Measurements from ENCODE around the gene SLC38A3.

SLC38A3 gene

DNA sequence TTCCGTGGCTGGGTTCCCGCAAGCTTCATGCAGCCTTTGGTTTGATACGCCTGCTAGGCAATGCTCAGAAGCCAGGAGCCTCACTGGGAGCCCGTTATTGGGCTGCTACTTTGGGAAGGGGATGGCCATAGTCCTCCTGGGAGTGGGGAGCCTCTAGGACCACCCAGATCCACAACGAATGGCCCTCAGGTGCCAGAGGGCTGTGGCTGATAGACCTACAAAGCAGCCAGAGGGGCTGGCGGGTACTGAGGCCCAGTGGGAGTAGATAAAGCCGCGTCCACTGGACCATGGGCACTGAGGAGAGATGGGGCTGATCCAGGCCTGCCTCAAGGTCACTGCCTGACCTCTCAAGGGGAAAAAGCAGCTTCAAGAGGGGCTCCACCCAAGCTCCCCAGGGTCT is 12.9 kb upstream of the SLC38A3 start:
- DNase-seq (ENCODE audit: low read depth) = no peak

DNA sequence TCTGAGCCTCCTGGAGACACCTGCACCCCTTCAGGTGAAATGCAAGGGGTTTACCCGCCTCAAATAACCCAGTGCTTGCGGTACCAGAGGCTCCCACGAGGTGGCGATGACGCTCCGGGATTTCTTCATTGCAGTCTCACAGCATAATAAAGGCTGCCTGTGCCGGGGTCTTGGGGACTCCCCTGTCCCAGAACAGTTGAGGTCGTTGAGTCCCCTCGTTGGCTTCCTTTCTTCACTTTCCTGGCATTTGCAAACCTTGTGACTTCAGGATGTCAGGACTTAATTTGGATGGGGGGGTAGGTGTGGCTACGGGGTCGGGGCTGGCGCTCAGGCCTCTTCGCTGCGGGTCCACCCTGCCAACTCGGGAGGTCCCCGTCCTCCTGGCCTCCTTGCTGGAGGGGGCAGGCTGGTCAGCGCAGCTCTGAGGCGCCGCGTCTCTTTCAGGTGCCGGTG is 12.4 kb upstream of the SLC38A3 start:
- DNase-seq (ENCODE audit: low read depth) = peak; percentile 63

- no peak for DNase-seq (ENCODE audit: low read depth)
These were observed 11.8 kb upstream of the SLC38A3 start for GRCh38 chr3:50193286-50193685.

DNA sequence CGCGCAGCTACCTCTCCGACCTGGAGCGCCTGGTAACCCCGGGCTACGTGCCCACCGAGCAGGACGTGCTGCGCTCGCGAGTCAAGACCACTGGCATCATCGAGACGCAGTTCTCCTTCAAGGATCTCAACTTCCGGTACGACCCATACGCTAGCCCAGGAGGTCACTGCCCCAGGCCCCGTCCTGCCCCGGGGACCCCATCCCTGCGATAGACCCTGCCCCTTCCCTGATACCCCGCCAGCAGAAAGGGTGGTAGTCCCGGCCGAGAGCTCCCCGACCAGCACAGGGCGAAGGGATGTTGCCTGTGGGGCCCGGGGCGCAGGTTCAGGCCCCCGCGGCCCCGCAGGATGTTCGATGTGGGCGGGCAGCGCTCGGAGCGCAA is 11.3 kb upstream of the SLC38A3 start:
- DNase-seq (ENCODE audit: low read depth) = no peak

DNA sequence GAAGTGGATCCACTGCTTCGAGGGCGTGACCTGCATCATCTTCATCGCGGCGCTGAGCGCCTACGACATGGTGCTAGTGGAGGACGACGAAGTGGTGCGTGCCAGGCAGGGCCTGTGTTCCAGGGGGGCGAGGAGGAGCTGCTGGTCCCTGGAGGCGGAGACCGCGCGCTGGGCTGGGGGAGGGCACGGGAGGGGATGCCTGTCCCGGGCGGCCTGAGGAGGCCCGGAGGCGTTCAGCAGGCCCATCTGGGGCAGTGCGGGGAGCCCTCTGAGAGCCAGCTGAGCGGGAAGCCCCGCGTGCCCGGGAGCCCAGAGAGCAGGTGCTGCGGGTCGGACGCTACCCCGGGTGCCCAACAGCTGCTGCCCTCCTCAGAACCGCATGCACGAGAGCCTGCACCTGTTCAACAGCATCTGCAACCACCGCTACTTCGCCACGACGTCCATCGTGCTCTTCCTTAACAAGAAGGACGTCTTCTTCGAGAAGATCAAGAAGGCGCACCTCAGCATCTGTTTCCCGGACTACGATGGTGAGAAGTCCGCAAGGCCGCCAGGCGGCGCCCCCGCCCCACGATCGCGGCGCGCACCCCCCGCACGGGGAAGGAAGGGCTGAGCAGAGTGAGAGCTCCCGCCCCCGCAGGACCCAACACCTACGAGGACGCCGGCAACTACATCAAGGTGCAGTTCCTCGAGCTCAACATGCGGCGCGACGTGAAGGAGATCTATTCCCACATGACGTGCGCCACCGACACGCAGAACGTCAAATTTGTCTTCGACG is 10.8 kb upstream of the SLC38A3 start:
- peak; percentile 92 for DNase-seq (ENCODE audit: low read depth)

DNA sequence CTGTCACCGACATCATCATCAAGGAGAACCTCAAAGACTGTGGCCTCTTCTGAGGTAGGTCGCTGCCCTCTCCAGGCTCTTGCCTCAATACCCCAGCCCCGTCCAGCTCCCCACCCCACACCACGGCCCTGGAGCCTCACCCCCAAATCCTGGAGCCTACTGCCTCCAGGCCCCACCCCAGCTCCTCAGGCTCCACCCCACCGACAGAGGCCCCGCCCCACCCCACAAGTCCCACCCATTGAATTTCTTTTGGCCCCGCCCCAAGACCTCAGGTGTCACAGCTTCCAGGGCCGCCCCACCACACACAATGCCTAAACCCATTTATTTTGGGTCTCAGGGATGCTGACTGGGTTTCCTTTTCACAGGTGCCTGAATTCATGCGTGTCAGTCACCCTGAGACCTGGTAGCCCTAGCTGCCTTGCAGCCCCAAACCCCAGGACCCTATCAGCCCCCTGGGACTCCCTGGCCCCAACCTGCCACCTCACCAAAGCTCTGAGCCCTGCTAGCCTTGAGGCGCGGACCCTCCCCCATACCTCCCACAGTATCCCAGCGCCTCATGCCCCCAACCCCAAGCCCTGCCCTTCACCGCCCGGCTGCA is 10.1 kb upstream of the SLC38A3 start:
- DNase-seq (ENCODE audit: low read depth) = no peak

- no peak for DNase-seq (ENCODE audit: low read depth)
These were observed 9.4 kb upstream of the SLC38A3 start for GRCh38 chr3:50195501-50196252.

DNA sequence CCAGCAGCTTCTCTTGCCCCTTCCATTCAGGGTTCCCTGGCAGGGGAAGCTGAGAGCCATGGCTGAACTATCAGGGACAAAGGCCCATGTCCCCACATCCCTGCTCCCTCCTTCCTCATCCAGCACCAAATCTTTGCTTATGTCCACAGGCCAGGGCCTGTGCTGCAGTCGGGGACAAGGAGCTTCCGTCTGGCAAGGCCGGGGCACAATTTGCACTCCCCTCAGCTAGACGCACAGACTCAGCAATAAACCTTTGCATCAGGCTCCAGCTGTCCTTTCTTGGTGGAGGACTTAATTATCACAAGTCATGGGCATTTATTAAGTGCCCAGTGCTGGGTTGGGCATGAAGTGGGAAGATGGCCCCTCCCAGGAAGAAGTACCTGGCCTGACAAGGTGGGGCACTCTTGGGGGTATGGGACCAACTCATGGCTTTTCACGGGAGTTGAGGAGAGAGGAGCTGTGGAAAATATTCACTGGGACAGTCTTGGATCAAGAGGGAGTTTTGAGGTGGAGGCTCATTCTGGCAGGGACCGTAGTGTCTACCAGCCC is 8.7 kb upstream of the SLC38A3 start:
- no peak for DNase-seq (ENCODE audit: low read depth)

DNA sequence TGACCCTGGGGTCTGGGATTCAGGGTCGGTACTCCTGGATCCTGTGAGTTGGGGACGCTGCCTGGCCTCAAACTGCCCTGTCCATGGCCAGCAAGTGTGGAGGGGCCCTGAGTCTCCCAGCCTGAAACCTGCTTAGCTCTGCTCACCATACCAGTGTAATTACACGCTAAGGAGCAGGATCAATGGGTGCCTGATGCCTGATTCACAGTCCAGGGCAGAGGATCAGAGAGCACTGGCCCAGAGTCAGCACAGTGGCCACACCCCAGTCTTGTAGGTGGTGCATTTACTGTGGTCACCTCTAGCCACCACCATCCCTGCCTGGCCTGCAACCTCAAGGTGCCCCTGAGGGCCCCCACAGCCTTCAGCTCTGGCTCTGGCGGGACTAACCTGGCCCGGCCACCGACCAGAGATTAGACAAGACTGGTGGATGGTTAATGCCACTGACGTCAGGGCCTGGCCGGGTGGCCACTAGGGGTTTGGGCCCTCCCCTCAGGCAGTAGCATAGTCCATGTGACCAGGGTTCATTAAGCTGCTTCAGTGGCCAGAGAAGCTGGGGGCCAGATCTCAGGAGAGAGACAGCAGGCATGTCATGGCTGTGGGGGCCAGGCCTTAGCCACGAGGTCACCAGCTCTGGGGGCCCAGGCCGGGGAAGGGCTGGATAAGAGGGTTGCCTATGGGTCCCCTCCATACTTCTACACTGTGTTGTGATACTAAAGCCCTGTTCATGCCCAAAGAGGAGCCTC is 3.3 kb upstream of the SLC38A3 start:
- no peak for DNase-seq (ENCODE audit: low read depth)

DNA sequence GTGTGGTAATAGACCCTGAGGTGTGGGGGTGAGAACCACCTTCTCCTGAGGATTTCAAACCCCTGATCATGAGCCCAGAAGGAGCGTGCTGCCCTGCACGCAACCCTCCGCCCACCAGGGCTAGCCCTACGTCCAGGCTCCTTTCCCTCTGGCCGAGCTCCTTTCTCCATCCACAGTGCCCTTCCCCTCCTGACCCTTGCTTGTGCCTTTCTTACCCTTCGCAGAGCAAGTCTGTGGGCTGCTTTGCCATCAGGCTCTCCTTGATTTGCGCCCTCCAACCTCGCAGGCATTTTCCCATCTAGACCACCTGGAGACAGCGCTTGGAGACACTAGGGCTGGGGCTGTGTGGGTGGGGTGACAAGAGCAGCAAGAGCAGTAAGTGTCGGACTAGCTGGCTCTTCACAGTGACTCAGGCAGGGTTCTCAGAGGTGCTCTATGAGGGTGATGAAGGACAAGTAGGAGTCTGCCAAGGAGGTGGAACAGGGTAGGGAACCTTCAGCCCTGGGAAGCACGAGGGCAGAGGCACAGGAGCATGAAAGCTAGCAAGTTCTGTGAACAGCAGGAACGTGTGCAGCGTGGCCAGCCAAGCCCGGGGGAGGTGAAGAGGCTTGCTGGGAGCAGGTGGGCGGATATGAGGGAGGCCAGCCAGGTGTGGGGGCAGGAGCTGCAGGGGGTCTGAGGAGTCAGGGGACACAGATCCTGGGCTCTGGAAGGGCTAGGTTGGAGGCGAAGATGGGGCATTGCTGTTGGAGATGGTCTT is 2.5 kb upstream of the SLC38A3 start:
- no peak for DNase-seq (ENCODE audit: low read depth)

DNA sequence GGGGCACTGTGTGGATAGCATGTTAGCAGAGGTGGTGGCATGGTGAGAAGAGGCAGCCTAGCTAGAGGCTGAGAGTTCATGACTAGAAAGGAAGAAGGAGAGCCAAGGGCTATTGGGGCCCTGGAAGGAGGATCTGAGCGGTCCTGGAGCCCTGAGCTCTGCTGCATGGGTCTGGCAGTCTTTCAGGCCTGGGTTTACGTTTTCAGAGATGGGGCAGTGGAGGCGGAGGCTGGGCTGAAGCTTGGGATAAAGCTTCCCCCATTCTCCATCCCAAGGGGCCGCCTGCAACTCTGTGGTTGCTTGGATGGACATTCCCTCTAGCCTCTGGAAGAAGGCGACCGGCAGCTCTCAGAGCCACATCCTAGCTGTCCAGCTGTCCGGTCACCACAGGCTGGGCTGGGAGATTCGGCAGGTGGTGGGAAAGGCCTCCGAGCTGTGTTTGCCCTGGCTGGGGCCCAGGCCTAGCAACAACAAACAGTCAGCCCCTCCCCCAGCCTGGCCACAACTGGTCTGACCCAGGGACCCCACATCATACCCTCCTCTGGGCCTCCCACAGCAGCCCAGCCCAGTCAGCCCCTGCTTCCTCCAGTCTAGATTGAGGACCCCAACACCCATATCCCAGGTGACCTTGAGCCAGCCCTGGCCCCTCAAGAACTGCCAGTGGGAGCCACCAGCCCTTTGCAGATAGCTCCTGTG is 1.8 kb upstream of the SLC38A3 start:
- no peak for DNase-seq (ENCODE audit: low read depth)

DNA sequence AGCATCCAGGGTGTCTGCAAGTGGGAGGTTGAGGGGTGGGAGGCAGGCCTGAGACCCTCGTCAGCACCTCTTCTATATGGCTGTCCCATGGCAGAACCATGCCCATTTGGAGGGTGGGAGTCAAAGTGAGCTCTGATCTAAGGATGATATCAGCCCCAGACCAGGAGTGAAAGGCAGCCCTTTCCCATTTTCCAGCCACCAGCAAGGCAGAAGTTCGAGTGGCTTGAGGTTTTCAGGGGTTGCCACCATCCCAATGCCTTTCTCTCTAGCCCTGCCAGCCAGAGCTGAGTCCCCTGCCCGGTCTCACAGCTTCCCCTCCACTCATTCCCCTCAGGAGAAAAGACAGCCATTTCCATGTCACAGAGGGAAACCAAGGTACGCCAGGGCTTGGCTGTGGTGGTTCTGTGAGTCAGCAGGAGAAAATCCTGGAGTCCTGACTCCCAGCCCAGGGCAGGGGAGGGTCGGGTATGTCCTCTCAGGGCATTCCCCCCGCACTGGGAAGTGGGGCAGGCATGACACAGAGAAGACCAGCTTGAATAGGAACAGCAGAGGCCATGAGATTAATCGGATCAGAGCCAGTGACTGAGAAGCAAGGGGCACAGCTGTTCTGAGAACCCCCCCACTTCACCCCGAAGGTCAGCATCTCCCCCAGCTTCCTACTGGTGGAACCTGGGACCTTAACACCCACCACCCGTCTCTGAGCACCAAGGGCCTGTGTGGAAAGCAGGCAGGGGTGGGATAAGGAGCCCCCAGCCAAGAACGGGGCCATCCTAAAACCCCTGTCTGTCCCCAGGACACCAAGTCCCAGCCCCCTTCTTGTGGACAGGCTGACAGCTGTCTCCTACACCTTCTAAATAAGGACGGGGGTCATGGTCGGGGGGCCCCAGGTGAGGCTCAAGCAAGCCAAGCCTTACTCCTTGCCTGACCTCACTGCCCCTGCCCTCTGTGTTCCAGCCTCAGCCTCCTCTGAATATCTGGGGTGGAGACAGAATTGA is 965 bp upstream of the SLC38A3 start:
- no peak for DNase-seq (ENCODE audit: low read depth)

- no peak for DNase-seq (ENCODE audit: low read depth)
These were observed 574 bp downstream of the SLC38A3 start for GRCh38 chr3:50205413-50206276.

- no peak for DNase-seq (ENCODE audit: low read depth)
These were observed 2.4 kb downstream of the SLC38A3 start for GRCh38 chr3:50207359-50208042.

- DNase-seq (ENCODE audit: low read depth) = no peak
These were observed 3.7 kb downstream of the SLC38A3 start for GRCh38 chr3:50208677-50209344.

- no peak for DNase-seq (ENCODE audit: low read depth)
These were observed 5.1 kb downstream of the SLC38A3 start for GRCh38 chr3:50210176-50210509.

Measured in stimulated activated CD4-positive, alpha-beta T cell treated with anti-CD3 and anti-CD28 coated beads, Interleukin-2, amount 100 ng/mL, for 4 hours (primary cell).